Astrocyte of the spinal cord (primary cell): ENCODE data around the gene ZBED6.
"Not testable (repeated sequence)": the region's sequence is repeated elsewhere in the genome, so short reads cannot be mapped to it uniquely, and the experiment has no call there.

Experiments
- DNase-seq: peaks from one replicate; pipeline ENCODE4 v3.0.0; 2011; ENCODE audit warnings: low read depth, low spot score
- H3K4me3 ChIP-seq: 2 replicates; pipeline ENCODE4 v1.5.1; 2011; ENCODE audit warnings: low read depth, mild to moderate bottlenecking, low read length, moderate library complexity
- CTCF ChIP-seq: IDR thresholded peaks from 2 replicates; pipeline ENCODE4 v1.5.1; 2012; ENCODE audit warnings: low read depth, mild to moderate bottlenecking, low read length, inconsistent platforms
- in situ Hi-C: cut with HindIII; loops from 2 replicates; pipeline ENCODE4 v1.10.0; 2017; ENCODE audit warnings: low sequenced_read_pairs

ZBED6 gene

DNA sequence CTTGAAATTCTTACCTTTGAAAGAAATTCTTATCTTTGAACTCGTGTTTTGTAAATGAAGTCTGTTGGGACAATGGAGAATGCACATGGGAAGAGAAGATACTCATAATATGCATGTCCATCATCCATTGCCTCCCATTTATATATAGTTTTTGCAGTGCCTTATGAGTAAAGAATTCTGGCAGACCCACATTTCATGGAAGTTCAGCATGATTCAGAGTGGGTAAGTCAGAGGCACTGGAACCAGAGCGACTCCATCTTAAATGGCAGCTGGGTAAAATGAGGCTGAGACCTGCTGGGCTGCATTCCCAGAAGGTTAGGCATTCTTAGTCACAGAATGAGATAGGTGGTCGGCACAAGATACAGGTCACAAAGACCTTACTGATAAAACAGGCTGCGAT, 16.6 kb upstream of the ZBED6 start:
- TF ChIP-seq CTCF: no peak
- no peak overlapping the region for H3K4me3 ChIP-seq
- in situ Hi-C loops: no loop called here
- no peak for DNase-seq

- DNase-seq: no peak
- in situ Hi-C loops: no loop called here
- TF ChIP-seq CTCF: no peak
- H3K4me3 ChIP-seq: no peak overlapping the region
Observed at GRCh38 chr1:203781962-203782361, 13.5 kb upstream of the ZBED6 start.

- no peak for TF ChIP-seq CTCF
- no peak overlapping the region for H3K4me3 ChIP-seq
- no peak for DNase-seq
- in situ Hi-C loops: no loop called here
Observed at GRCh38 chr1:203789966-203790365, 5.5 kb upstream of the ZBED6 start.

DNA sequence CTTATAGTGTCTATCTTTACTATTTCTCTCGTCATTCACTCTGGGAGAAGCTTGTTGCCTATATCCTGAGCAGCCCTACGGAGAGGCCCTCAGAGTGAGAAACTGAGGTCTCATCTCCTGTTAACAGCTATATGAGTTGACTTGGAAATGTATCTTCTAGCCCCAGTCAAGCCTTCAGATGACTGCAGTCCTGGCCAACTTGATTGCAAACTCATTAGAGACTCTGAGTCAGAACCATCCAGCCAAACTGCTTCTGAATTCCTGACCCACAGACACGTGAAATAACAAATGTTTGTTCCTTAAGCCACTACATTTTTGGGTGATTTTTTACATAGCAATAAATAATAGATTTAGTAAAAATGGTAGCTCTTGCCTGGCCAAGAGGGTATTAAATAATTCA, 3.9 kb upstream of the ZBED6 start:
- in situ Hi-C loops: no loop called here
- H3K4me3 ChIP-seq: no peak overlapping the region
- TF ChIP-seq CTCF: no peak
- no peak for DNase-seq

GRCh38 chr1:203792486-203792885, 2.9 kb upstream of the ZBED6 start:
- DNase-seq: no peak
- TF ChIP-seq CTCF: no peak
- H3K4me3 ChIP-seq: no peak overlapping the region
- in situ Hi-C loops: no loop called here

- in situ Hi-C loops, DNase-seq, H3K4me3 ChIP-seq: not testable (repeated sequence)
Observed at GRCh38 chr1:203793561-203793960, 1.9 kb upstream of the ZBED6 start.

DNA sequence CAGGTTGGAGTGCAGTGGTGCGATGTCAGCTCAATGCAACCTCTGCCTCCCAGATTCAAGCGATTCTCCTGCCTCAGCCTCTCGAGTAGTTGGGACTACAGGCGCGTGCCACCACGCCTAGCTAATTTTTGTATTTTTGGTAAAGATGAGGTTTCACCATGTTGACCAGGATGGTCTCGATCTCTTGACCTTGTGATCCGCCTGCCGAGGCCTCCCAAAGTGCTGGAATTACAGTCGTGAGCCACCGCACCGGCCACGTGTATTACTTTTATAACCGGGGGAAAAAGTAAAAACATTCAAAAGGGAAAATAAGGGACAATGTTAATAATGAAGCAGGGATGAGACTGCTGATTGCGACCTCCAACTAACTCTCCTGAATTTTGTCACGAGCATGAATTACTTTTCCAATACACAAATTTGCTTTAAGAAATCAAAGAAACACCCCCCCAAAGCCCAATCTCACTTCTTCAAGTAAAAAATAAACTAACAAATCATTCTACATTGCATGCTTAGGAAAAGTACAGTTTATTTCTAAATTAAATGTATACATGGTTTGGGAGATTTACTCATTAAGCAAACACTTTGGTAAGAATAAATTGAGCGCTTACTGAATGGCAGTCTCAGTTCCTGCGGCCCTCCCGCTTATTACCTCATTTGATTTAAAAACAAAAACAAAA, 521 bp upstream of the ZBED6 start:
- DNase-seq: no peak
- no peak for TF ChIP-seq CTCF
- in situ Hi-C loops: no loop called here
- peak overlapping the region; percentile 93 for H3K4me3 ChIP-seq
